GM12878 (cell line): ENCODE measurements around the gene PCSK5. TPM values are rescaled to one million over a fixed set of nuclear protein-coding genes. Genes with fewer than 3 reads are reported as not detected.

Source experiments
- ATAC-seq: fragments of 200-7000 bp; cut with Tn5 transposase; 3 replicates; pipeline ENCODE4 v1.9.1; 2020; ENCODE audit warnings: mild to moderate bottlenecking, moderate library complexity
- BruUV-seq: library from RNA; stranded (reverse); fragments of 400-500 nt; replicated peaks from 2 replicates; lab custom pipeline; 2021; lab: Mats Ljungman, UMichigan
- CTCF ChIA-PET: fragments of 300-600 bp; sonication (Branson Sonifier 250); formaldehyde crosslinking; extraction: SDS; loops from one replicate; lab custom pipeline; 2021; ENCODE audit warnings: inconsistent platforms; lab: Yijun Ruan, JAX
- POLR2A ChIA-PET: fragments of 350-600 bp; formaldehyde crosslinking; extraction: SDS; loops from one replicate; lab custom pipeline; 2021; ENCODE audit warnings: inconsistent platforms; lab: Charles Lee
- RAD21 ChIA-PET: fragments of 300-600 bp; sonication (Branson Sonifier 250); formaldehyde crosslinking; loops from one replicate; lab custom pipeline; 2023; ENCODE audit warnings: antibody characterized with exemption; ENCODE audit not compliant: unreplicated experiment; lab: Charles Lee
- SMC1A ChIA-PET: fragments of 300-600 bp; sonication (Branson Sonifier 250); formaldehyde crosslinking; loops from one replicate; lab custom pipeline; 2023; ENCODE audit not compliant: unreplicated experiment, uncharacterized antibody; lab: Charles Lee
- DNase-seq: peaks from one replicate; pipeline ENCODE4 v3.0.0-alpha.2; 2011; ENCODE audit warnings: low read depth, low spot score
- FAIRE-seq: peaks from 3 replicates; lab custom pipeline; 2011; peaks lifted over from hg19 to GRCh38; lab: Jason Lieb, UNC
- H2AFZ ChIP-seq: 2 replicates; pipeline ENCODE4 v1.6.0; 2011; ENCODE audit warnings: low read depth, low read length, control low read depth; ENCODE audit not compliant: control insufficient read depth
- H3K27ac ChIP-seq: 2 replicates; pipeline ENCODE4 v1.5.1; 2011; ENCODE audit warnings: control low read depth; ENCODE audit not compliant: control insufficient read depth, insufficient read depth
- H3K27me3 ChIP-seq, 2 experiments: replicated peaks in 1 of 2; 2 replicates each; pipeline versions ENCODE4 v1.6.0 to v1.6.1; 2011; ENCODE audit warnings: low read length in 1 of 2; ENCODE audit not compliant: control insufficient read depth in 2 of 2, insufficient read depth in 2 of 2
- H3K36me3 ChIP-seq, 2 experiments: 2 replicates each; pipeline ENCODE4 v1.5.1; 2011; ENCODE audit warnings: low read length in 1 of 2; ENCODE audit not compliant: control insufficient read depth in 2 of 2, insufficient read depth in 2 of 2
- H3K4me1 ChIP-seq: 2 replicates; pipeline ENCODE4 v1.6.1; 2011; ENCODE audit warnings: mild to moderate bottlenecking, low read length, moderate library complexity, mixed read lengths; ENCODE audit not compliant: control insufficient read depth, insufficient read depth
- H3K4me2 ChIP-seq: 2 replicates; pipeline ENCODE4 v1.6.0; 2011; ENCODE audit warnings: control low read depth; ENCODE audit not compliant: control insufficient read depth, insufficient read depth
- H3K4me3 ChIP-seq: fragments of 200-600 bp; sonication (generic); 2 replicates; pipeline ENCODE4 v1.5.1; 2016
- H3K79me2 ChIP-seq: 2 replicates; pipeline ENCODE4 v1.6.0; 2011; ENCODE audit warnings: low read length; ENCODE audit not compliant: control insufficient read depth, insufficient read depth
- H3K9ac ChIP-seq: 2 replicates; pipeline ENCODE4 v1.8.0; 2011; ENCODE audit warnings: low read length, control low read depth, mixed read lengths; ENCODE audit not compliant: control insufficient read depth, insufficient read depth
- H3K9me3 ChIP-seq: replicated peaks from 3 replicates; pipeline ENCODE4 v1.5.1; 2011; ENCODE audit warnings: mild to moderate bottlenecking, low read length; ENCODE audit not compliant: control insufficient read depth, insufficient read depth
- H4K20me1 ChIP-seq: 2 replicates; pipeline ENCODE4 v1.6.0; 2011; ENCODE audit not compliant: control insufficient read depth, insufficient read depth
- E2F4 ChIP-seq: IDR thresholded peaks from 2 replicates; pipeline ENCODE4 v1.6.1; 2012; ENCODE audit warnings: low read depth, low read length, improper control_type of control experiment
- GABPA ChIP-seq: IDR thresholded peaks from 2 replicates; pipeline ENCODE4 v1.6.1; 2014; ENCODE audit warnings: antibody characterized with exemption, low read depth, mild to moderate bottlenecking, inconsistent platforms
- IKZF2 ChIP-seq, 2 experiments: fragments of 450-650 bp; IDR thresholded peaks; 2 replicates each; pipeline ENCODE4 v1.6.1; 2017; ENCODE audit warnings: mild to moderate bottlenecking in 2 of 2, moderate library complexity in 2 of 2
- IRF3 ChIP-seq: fragments of 450-650 bp; IDR thresholded peaks from 2 replicates; pipeline ENCODE4 v1.6.1; 2014; ENCODE audit warnings: mild to moderate bottlenecking
- MEF2B ChIP-seq: fragments of 450-650 bp; IDR thresholded peaks from 2 replicates; pipeline ENCODE4 v1.6.1; 2018; ENCODE audit warnings: mild to moderate bottlenecking, moderate library complexity; ENCODE audit not compliant: partially characterized antibody, poor library complexity, severe bottlenecking
- MYC ChIP-seq: IDR thresholded peaks from 2 replicates; pipeline ENCODE4 v1.6.1; 2011; ENCODE audit warnings: mild to moderate bottlenecking, low read length, moderate library complexity, inconsistent platforms; ENCODE audit not compliant: insufficient read depth, insufficient replicate concordance, insufficient read length, severe bottlenecking
- NFYB ChIP-seq: IDR thresholded peaks from 2 replicates; pipeline ENCODE4 v1.6.1; 2011; ENCODE audit warnings: low read depth, mild to moderate bottlenecking, low read length, improper control_type of control experiment, moderate library complexity; ENCODE audit not compliant: insufficient read depth
- PBX3 ChIP-seq: IDR thresholded peaks from 2 replicates; pipeline ENCODE4 v1.6.1; 2011; ENCODE audit warnings: mild to moderate bottlenecking, low read depth, low read length, moderate library complexity; ENCODE audit not compliant: insufficient replicate concordance
- POLR2A ChIP-seq: IDR thresholded peaks from 2 replicates; pipeline ENCODE4 v1.6.1; 2011; ENCODE audit warnings: low read depth, mild to moderate bottlenecking, low read length
- SMAD1 ChIP-seq: fragments of 450-650 bp; IDR thresholded peaks from 2 replicates; pipeline ENCODE4 v1.6.1; 2018; ENCODE audit warnings: mild to moderate bottlenecking, low read depth; ENCODE audit not compliant: partially characterized antibody
- SMARCA5 ChIP-seq: fragments of 450-650 bp; IDR thresholded peaks from 2 replicates; pipeline ENCODE4 v1.6.1; 2017; ENCODE audit warnings: mild to moderate bottlenecking
- SMC3 ChIP-seq: IDR thresholded peaks from 2 replicates; pipeline ENCODE4 v1.6.1; 2011; ENCODE audit warnings: low read length, improper control_type of control experiment, borderline replicate concordance
- SREBF2 ChIP-seq: IDR thresholded peaks from 2 replicates; pipeline ENCODE4 v1.6.1; 2012; ENCODE audit warnings: mild to moderate bottlenecking, low read length
- USF1 ChIP-seq: IDR thresholded peaks from 2 replicates; pipeline ENCODE4 v1.6.1; 2011; ENCODE audit warnings: borderline replicate concordance, low read depth, mild to moderate bottlenecking, moderate library complexity, mixed read lengths, low read length; ENCODE audit not compliant: insufficient read depth; ENCODE audit errors: extremely low read length
- ZNF207 ChIP-seq: fragments of 450-650 bp; IDR thresholded peaks from 2 replicates; pipeline ENCODE4 v1.6.1; 2014; ENCODE audit warnings: antibody characterized with exemption, mild to moderate bottlenecking, borderline replicate concordance
- WGBS: methylation state at CpG from one replicate; pipeline ENCODE4 v1.1.6; 2016; ENCODE audit warnings: low lambda C conversion rate; ENCODE audit not compliant: insufficient replicate concordance, insufficient coverage; ENCODE audit errors: missing lambda C conversion rate; 5-methylcytosine and 5-hydroxymethylcytosine counted together
- in situ Hi-C: fragments of 300-500 bp; cut with MboI; formaldehyde crosslinking; loops from 9 replicates; pipeline ENCODE4 v1.14.3; 2018; ENCODE audit warnings: mixed read lengths
- intact Hi-C: fragments of 100-400 bp; cut with micrococcal nuclease; formaldehyde crosslinking; loops from one replicate; pipeline ENCODE4 v1.14.2; 2022; ENCODE audit not compliant: unreplicated experiment
- polyA plus RNA-seq, 11 experiments: library from polyadenylated mRNA; depleted of rRNA in 4 of 11; unstranded in 6 of 11; stranded (reverse) in 5 of 11; fragments of >200 nt; fragmentation: Nextera tagmentation in 4 of 11; fragmentation: Illumina TruSeq in 1 of 11; extraction: Ambion mirVana in 4 of 11; extraction: Trizol in 1 of 11; gene quantifications; 1 replicate in 1 of 11; 2 replicates in 10 of 11; pipeline versions ENCODE4 v1.2.1 to v1.2.3, GENCODE V29; 2011 to 2016; ENCODE audit warnings: inconsistent platforms in 2 of 11, missing spikeins in 2 of 11, low read depth in 1 of 11
- total RNA-seq, 4 experiments: library from RNA; depleted of rRNA in 3 of 4; stranded (reverse); fragments of >200 nt in 3 of 4; fragmentation: Illumina TruSeq in 1 of 4; extraction: Trizol in 1 of 4; gene quantifications; 2 replicates each; pipeline versions ENCODE4 v1.2.1 to v1.2.3, GENCODE V29; 2013 to 2021

PCSK5 gene
- total and polyA plus RNA-seq, 10 of the 15 experiments (the other 5 are each of a cell fraction or from before 2014, with no cell fraction given): 0.01 to 0.13 (median 0.04) TPM; not detected in 3

GRCh38 chr9:76223749-76224340 lies 333.4 kb downstream of the PCSK5 start:
- BruUV-seq: no TSS peak

GRCh38 chr9:76227156-76227555 lies 336.7 kb downstream of the PCSK5 start:
- no peak overlapping the region for H3K4me3 ChIP-seq
- intact Hi-C loops (no loop called here), in situ Hi-C loops (no loop called here)
- H3K27me3 ChIP-seq: no peaks in the 10 kb centered on the region; a peak in 1 of 4 replicates
- RAD21 ChIA-PET: no interaction called here
- POLR2A ChIA-PET: no interaction called here
- CTCF ChIA-PET: no interaction called here
- no peak overlapping the region for H3K4me2 ChIP-seq
- DNase-seq (no peak), ATAC-seq (no peak), FAIRE-seq (no peak)
- no peaks in the 10 kb centered on the region for H4K20me1 ChIP-seq
- no peak overlapping the region for H2AFZ ChIP-seq
- H3K27ac ChIP-seq: no peak overlapping the region
- H3K36me3 ChIP-seq: no peaks in the 10 kb centered on the region
- 0% methylated on average over 2 of the region's 2 CpGs for WGBS
- no peaks in the 10 kb centered on the region for H3K79me2 ChIP-seq
- H3K4me1 ChIP-seq: no peaks in the 10 kb centered on the region
- no peak overlapping the region for H3K9ac ChIP-seq
- H3K9me3 ChIP-seq: no peaks in the 10 kb centered on the region
- SMC1A ChIA-PET: no interaction called here
- no TSS peak for BruUV-seq
- TF ChIP-seq USF1 (no peak), ZNF207 (no peak), SMC3 (no peak), MYC (no peak), SMARCA5 (no peak), IRF3 (no peak), SREBF2 (no peak), PBX3 (no peak)

More at GRCh38 chr9:76223749-76224340, 333.4 kb downstream of the PCSK5 start:
- no peak overlapping the region for H2AFZ ChIP-seq
- H3K27me3 ChIP-seq: no peaks in the 10 kb centered on the region; a peak in 1 of 4 replicates
- in situ Hi-C loops: no loop called here
- FAIRE-seq: no peak
- ChIA-PET SMC1A (no interaction called here), CTCF (no interaction called here), RAD21 (no interaction called here), POLR2A (no interaction called here)
- H3K9ac ChIP-seq: no peak overlapping the region
- H3K9me3 ChIP-seq: no peaks in the 10 kb centered on the region
- no peak for DNase-seq
- H4K20me1 ChIP-seq: no peaks in the 10 kb centered on the region
- H3K4me3 ChIP-seq: no peak overlapping the region
- no peaks in the 10 kb centered on the region for H3K36me3 ChIP-seq
- no peaks in the 10 kb centered on the region for H3K4me1 ChIP-seq
- intact Hi-C loops: no loop called here
- H3K79me2 ChIP-seq: no peaks in the 10 kb centered on the region
- no peak overlapping the region for H3K27ac ChIP-seq
- 0% methylated on average over 3 of the region's 3 CpGs for WGBS
- no peak for ATAC-seq
- TF ChIP-seq IKZF2 (IDR thresholded peaks at IDR 0.05) (no peak), GABPA (no peak), MEF2B (no peak), E2F4 (no peak), SMAD1 (no peak), POLR2A (no peak), NFYB (no peak)
- H3K4me2 ChIP-seq: no peak overlapping the region
